ENCODE data around the gene ACOX1.

ACOX1 gene

GRCh38 chr17:75978938-75979704 is at the start of gene ACOX1, which contains the start of gene TEN1:
ACOX1 (minus strand) TSS chr17:75979166; CDS start chr17:75979073, 93 bp downstream.
TEN1 (plus strand) TSS chr17:75979240; CDS start chr17:75986193, 6,953 bp downstream.
- CTCF ChIA-PET: interaction anchor here (0.5 to 1.6 kb wide), 5 partner anchors 24 to 1362 kb away, joined by 3 to 6 read pairs (median 4); no protein-coding TSS in a partner anchor
- peaks cover 24% of the 10 kb centered on the region for H3K4me1 ChIP-seq (ENCODE audit: control insufficient read depth, insufficient read depth, low read length)
- peaks cover 8 to 18% of the 10 kb centered on the region in 2 experiments; a peak in 2 of 3 replicates for H3K36me3 ChIP-seq (ENCODE audit: control insufficient read depth in 2 of 2, insufficient read depth in 1 of 2, low read length in 2 of 2)
- H3K4me3 ChIP-seq (ENCODE audit: low read depth, low read length): peak within 1 kb of the TSS; percentile 77
- peak within 1 kb of the TSS; percentile 96 for H3K27ac ChIP-seq (ENCODE audit: extremely low read depth, low read depth, low read length)
- H3K9me3 ChIP-seq (ENCODE audit: control insufficient read depth, insufficient read depth, low read depth, low read length): no peaks in the 10 kb centered on the region
- POLR2A ChIA-PET: interaction anchor here (0.5 to 1.9 kb wide), 17 partner anchors 8 to 688 kb away, joined by 3 to 17 read pairs (median 4); partner anchors contain the start of genes FBF1, SRP68, TRIM65 and WBP2
- peak; percentile 95 for TF ChIP-seq SP2 (tag by site-specific recombination; IDR thresholded peaks at IDR 0.05)
- no peak for TF ChIP-seq ZNF140 (tag by site-specific recombination; IDR thresholded peaks at IDR 0.05)
- no peak for TF ChIP-seq ZNF302 (tag by site-specific recombination; IDR thresholded peaks at IDR 0.05; ENCODE audit: low read depth)
- no peak for TF ChIP-seq ZNF292 (tag by site-specific recombination; IDR thresholded peaks at IDR 0.05; ENCODE audit: borderline replicate concordance, low read depth)
- peak; percentile 38 for TF ChIP-seq EGR2 (tag by site-specific recombination; IDR thresholded peaks at IDR 0.05; ENCODE audit: low read depth)
- no peak for TF ChIP-seq ZNF350 (tag by site-specific recombination; IDR thresholded peaks at IDR 0.05)
- TF ChIP-seq ZNF311 (tag by site-specific recombination; IDR thresholded peaks at IDR 0.05; ENCODE audit: borderline replicate concordance): no peak
- TF ChIP-seq ZNF398 (tag by site-specific recombination; IDR thresholded peaks at IDR 0.05): peak; percentile 99
- no peak for TF ChIP-seq ZNF132 (tag by site-specific recombination; IDR thresholded peaks at IDR 0.05; ENCODE audit: borderline replicate concordance)
- TF ChIP-seq ZBTB11 (tag by site-specific recombination; conservative IDR thresholded peaks at IDR 0.05; ENCODE audit: low read depth): peak; percentile 90
- TF ChIP-seq ZNF558 (tag by site-specific recombination; IDR thresholded peaks at IDR 0.05): no peak
- no peak for TF ChIP-seq ZNF837 (tag by site-specific recombination; IDR thresholded peaks at IDR 0.05)
- no peak for TF ChIP-seq ZNF621 (tag by site-specific recombination; IDR thresholded peaks at IDR 0.05)
- peak; percentile 67 for TF ChIP-seq ZNF629 (tag by site-specific recombination; IDR thresholded peaks at IDR 0.05)
- peak; percentile 92 for TF ChIP-seq KLF8 (tag by site-specific recombination; IDR thresholded peaks at IDR 0.05)
- TF ChIP-seq ZNF704 (tag by site-specific recombination; IDR thresholded peaks at IDR 0.05): no peak
- 0 out of 2 replicates have a peak, but pooled peaks have one; percentile 55 for TF ChIP-seq ZNF610 (tag by site-specific recombination; IDR thresholded peaks at IDR 0.05; ENCODE audit: borderline replicate concordance)
- peak; percentile 40; the same call in 1 of the 2 replicates for TF ChIP-seq SCRT1 (tag by site-specific recombination; IDR thresholded peaks at IDR 0.05; ENCODE audit: borderline replicate concordance)
- TF ChIP-seq ZNF600 (tag by site-specific recombination; IDR thresholded peaks at IDR 0.05): peak; percentile 44
- no peak for TF ChIP-seq ZSCAN5A (tag by site-specific recombination; IDR thresholded peaks at IDR 0.05)
- no peak for TF ChIP-seq AEBP2 (tag by site-specific recombination; IDR thresholded peaks at IDR 0.05; ENCODE audit: borderline replicate concordance)
- no peak; the same call in 1 of the 2 replicates for TF ChIP-seq ZNF843 (tag by site-specific recombination; IDR thresholded peaks at IDR 0.05)
- peak; percentile 13; the same call in 1 of the 2 replicates for TF ChIP-seq ZIC2 (tag by site-specific recombination; IDR thresholded peaks at IDR 0.05)
- TF ChIP-seq ZNF639 (tag by site-specific recombination; IDR thresholded peaks at IDR 0.05): peak; percentile 61; the same call in 1 of the 2 replicates
- no peak for TF ChIP-seq ZNF658 (tag by site-specific recombination; IDR thresholded peaks at IDR 0.05)

Measured in HEK293 (cell line).